ENCODE results near the gene CNTNAP2.

DNA sequence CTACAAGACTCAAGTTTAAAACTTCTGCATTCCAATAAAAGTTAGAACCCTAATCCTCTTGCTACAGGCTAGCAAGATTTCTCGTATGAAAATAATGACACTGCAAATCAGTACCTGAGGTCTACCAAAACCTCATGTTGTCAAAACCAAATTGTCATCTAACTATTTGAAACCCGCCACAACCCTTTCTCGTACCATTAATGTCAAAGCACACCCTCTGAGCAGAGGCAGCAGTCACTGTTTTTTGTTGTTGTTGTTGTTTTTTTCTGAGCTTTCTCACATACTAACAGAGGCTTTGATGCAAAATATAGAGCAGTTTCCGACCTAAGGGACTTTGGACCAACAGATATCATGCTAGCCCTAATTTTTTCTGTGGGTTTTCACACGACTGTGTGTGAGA, 1910.1 kb downstream of the CNTNAP2 start:
- TF ChIP-seq, protein P1, sequence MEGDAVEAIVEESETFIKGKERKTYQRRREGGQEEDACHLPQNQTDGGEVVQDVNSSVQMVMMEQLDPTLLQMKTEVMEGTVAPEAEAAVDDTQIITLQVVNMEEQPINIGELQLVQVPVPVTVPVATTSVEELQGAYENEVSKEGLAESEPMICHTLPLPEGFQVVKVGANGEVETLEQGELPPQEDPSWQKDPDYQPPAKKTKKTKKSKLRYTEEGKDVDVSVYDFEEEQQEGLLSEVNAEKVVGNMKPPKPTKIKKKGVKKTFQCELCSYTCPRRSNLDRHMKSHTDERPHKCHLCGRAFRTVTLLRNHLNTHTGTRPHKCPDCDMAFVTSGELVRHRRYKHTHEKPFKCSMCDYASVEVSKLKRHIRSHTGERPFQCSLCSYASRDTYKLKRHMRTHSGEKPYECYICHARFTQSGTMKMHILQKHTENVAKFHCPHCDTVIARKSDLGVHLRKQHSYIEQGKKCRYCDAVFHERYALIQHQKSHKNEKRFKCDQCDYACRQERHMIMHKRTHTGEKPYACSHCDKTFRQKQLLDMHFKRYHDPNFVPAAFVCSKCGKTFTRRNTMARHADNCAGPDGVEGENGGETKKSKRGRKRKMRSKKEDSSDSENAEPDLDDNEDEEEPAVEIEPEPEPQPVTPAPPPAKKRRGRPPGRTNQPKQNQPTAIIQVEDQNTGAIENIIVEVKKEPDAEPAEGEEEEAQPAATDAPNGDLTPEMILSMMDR (conservative IDR thresholded peaks at IDR 0.05; ENCODE audit: low read length), result no peak
- no peak for TF ChIP-seq EZH2phosphoT487 (IDR thresholded peaks at IDR 0.05; ENCODE audit: borderline replicate concordance, low read depth, low read length)
